GM12874 (cell line): ENCODE results near the gene TEDDM1.

Source experiments
- CTCF ChIP-seq: IDR thresholded peaks from 2 replicates; pipeline ENCODE4 v1.5.1; 2011; ENCODE audit warnings: low read depth, mild to moderate bottlenecking, control low read depth, low read length, moderate library complexity; ENCODE audit not compliant: insufficient read depth

Gene TEDDM1

GRCh38 chr1:182374101-182374834 lies 26.2 kb downstream of the TEDDM1 start:
- TF ChIP-seq CTCF = no peak

GRCh38 chr1:182370532-182370931 lies 29.9 kb downstream of the TEDDM1 start:
- no peak for TF ChIP-seq CTCF

- no peak for TF ChIP-seq CTCF
Observed at GRCh38 chr1:182368903-182369302, 31.6 kb downstream of the TEDDM1 start.

GRCh38 chr1:182368358-182368757 lies 32.1 kb downstream of the TEDDM1 start:
- no peak for TF ChIP-seq CTCF

GRCh38 chr1:182367926-182368325 lies 32.5 kb downstream of the TEDDM1 start:
- TF ChIP-seq CTCF = no peak

GRCh38 chr1:182366596-182366995 lies 33.9 kb downstream of the TEDDM1 start:
- no peak for TF ChIP-seq CTCF

GRCh38 chr1:182359645-182360044 lies 40.8 kb downstream of the TEDDM1 start:
- no peak for TF ChIP-seq CTCF
